Gastrocnemius medialis (tissue), 4 donors: ENCODE data around the gene LRRC23. TPM values are rescaled to one million over a fixed set of nuclear protein-coding genes. Genes with fewer than 3 reads are reported as not detected.

Source experiments
- ATAC-seq, 2 donors: fragments of 150-250 bp; one replicate each; pipeline ENCODE4 v1.9.1; 2016
- DNase-seq, 2 donors: peaks; one replicate each; pipeline ENCODE4 v3.0.0-alpha.2; 2019
- H3K27ac ChIP-seq, 4 donors: fragments of 200-600 bp; sonication (generic); 1 replicate in 1 of 4; 2 replicates in 3 of 4; pipeline ENCODE4 v1.5.1; 2016 to 2018; ENCODE audit warnings: mild to moderate bottlenecking in 2 of 4, moderate library complexity in 1 of 4
- H3K27me3 ChIP-seq, 3 donors: fragments of 200-600 bp; sonication (generic) in 2 of 3; 1 replicate in 1 of 3; 2 replicates in 2 of 3; pipeline versions ENCODE4 v1.5.1 to v1.6.0; 2016 to 2019; ENCODE audit warnings: mild to moderate bottlenecking in 1 of 3, moderate library complexity in 1 of 3
- H3K36me3 ChIP-seq, 2 donors: fragments of 200-600 bp; sonication (generic) in 1 of 2; one replicate each; pipeline ENCODE4 v1.5.1; 2017 to 2018
- H3K4me1 ChIP-seq, 2 donors: fragments of 200-600 bp; sonication (generic) in 1 of 2; one replicate each; pipeline ENCODE4 v1.5.1; 2016 to 2017; ENCODE audit warnings: mild to moderate bottlenecking in 2 of 2
- H3K4me3 ChIP-seq, 4 donors: fragments of 200-600 bp; sonication (generic) in 3 of 4; 1 replicate in 1 of 4; 2 replicates in 3 of 4; pipeline ENCODE4 v1.5.1; 2016 to 2019; ENCODE audit warnings: mild to moderate bottlenecking in 2 of 4
- H3K9me3 ChIP-seq, 3 donors: fragments of 200-600 bp; sonication (generic) in 2 of 3; 1 replicate in 1 of 3; 2 replicates in 2 of 3; pipeline ENCODE4 v1.5.1; 2016 to 2019
- CTCF ChIP-seq, 5 experiments: fragments of 450-650 bp in 3 of 5; fragments of 200-600 bp in 2 of 5; sonication (generic) in 2 of 5; IDR thresholded peaks in 4 of 5; conservative IDR thresholded peaks in 1 of 5; 1 replicate in 4 of 5; 2 replicates in 1 of 5; pipeline ENCODE4 v1.5.1; 2016 to 2019; ENCODE audit warnings: antibody characterized with exemption in 5 of 5, mild to moderate bottlenecking in 3 of 5, moderate library complexity in 3 of 5
- POLR2A ChIP-seq, 2 donors: fragments of 450-650 bp; IDR thresholded peaks; one replicate each; pipeline ENCODE4 v1.6.1; 2017; ENCODE audit warnings: antibody characterized with exemption in 2 of 2, mild to moderate bottlenecking in 2 of 2, moderate library complexity in 2 of 2
- in situ Hi-C, 4 donors: fragments of 200-750 bp; cut with MboI; loops; one replicate each; pipeline versions ENCODE4 v1.15.0 to v1.8.0; 2017; ENCODE audit warnings: low sequenced_read_pairs in 4 of 4
- intact Hi-C: fragments of 100-400 bp; cut with DNase I; formaldehyde crosslinking; loops from one replicate; pipeline ENCODE4 v1.15.1; 2023; ENCODE audit warnings: low total_unique reads
- total RNA-seq, 4 donors: library from RNA; depleted of rRNA; stranded (reverse); fragments of >200 nt; gene quantifications; one replicate each; pipeline versions ENCODE4 v1.1.0 to v1.2.3, GENCODE V29; 2016

LRRC23 gene
- total RNA-seq, 4 donors from 2014 or later, result 6.5 to 14.0 (median 11.0) TPM

- H3K4me3 ChIP-seq, result no peak overlapping the region
- no peaks in the 10 kb centered on the region for H3K27me3 ChIP-seq
- DNase-seq (no peak), ATAC-seq (no peak)
- TF ChIP-seq POLR2A (IDR thresholded peaks at IDR 0.05), result no peak
- TF ChIP-seq CTCF (IDR thresholded peaks at IDR 0.05 in 4 of 5, conservative IDR thresholded peaks at IDR 0.05 in 1 of 5), result no peak
- H3K4me1 ChIP-seq, result peaks cover 13 to 19% of the 10 kb centered on the region in 2 donors
- no peaks in the 10 kb centered on the region for H3K9me3 ChIP-seq
- H3K36me3 ChIP-seq, result no peaks in the 10 kb centered on the region
- intact Hi-C loops (no loop called here), in situ Hi-C loops (no loop called here)
- peak overlapping the region; percentile 43 to 70 (median 70) for H3K27ac ChIP-seq
Measured at GRCh38 chr12:6958609-6959057, 54.0 kb downstream of the LRRC23 start.

- peaks cover 13 to 19% of the 10 kb centered on the region in 2 donors for H3K4me1 ChIP-seq
Measured at GRCh38 chr12:6959058-6959804, 54.6 kb downstream of the LRRC23 start.

GRCh38 chr12:6959805-6960592 is 55.4 kb downstream of the LRRC23 start:
- Histone ChIP-seq H3K36me3 (peaks cover 0 to 2% of the 10 kb centered on the region in 2 donors), H3K4me1 (peaks cover 17 to 24% of the 10 kb centered on the region in 2 donors), H3K27ac (peak overlapping the region; percentile 43 to 81 (median 70)), H3K9me3 (no peaks in the 10 kb centered on the region), H3K27me3 (no peaks in the 10 kb centered on the region), H3K4me3 (no peak overlapping the region)
- intact Hi-C loops, result loop anchor here (5.0 kb wide), 2 partner anchors 88 to 147 kb away; partner anchors contain the start of genes C1RL and SPSB2
- ATAC-seq, result no peak
- in situ Hi-C loops, result no loop called here
- no peak for TF ChIP-seq POLR2A (IDR thresholded peaks at IDR 0.05)
- TF ChIP-seq CTCF (IDR thresholded peaks at IDR 0.05 in 4 of 5, conservative IDR thresholded peaks at IDR 0.05 in 1 of 5), result no peak
- peak in 1 of 2 donors; percentile 11 for DNase-seq

More at GRCh38 chr12:6959058-6959804, 54.6 kb downstream of the LRRC23 start:
- no peak for DNase-seq
- H3K4me3 ChIP-seq, result no peak overlapping the region
- H3K27ac ChIP-seq, result peak overlapping the region; percentile 43 to 70 (median 70)
- intact Hi-C loops, result no loop called here
- H3K9me3 ChIP-seq, result no peaks in the 10 kb centered on the region
- H3K27me3 ChIP-seq, result no peaks in the 10 kb centered on the region
- in situ Hi-C loops, result no loop called here
- ATAC-seq, result no peak
- no peaks in the 10 kb centered on the region for H3K36me3 ChIP-seq
- TF ChIP-seq POLR2A (IDR thresholded peaks at IDR 0.05) (no peak), CTCF (IDR thresholded peaks at IDR 0.05 in 4 of 5, conservative IDR thresholded peaks at IDR 0.05 in 1 of 5) (no peak)

- ATAC-seq, result peak; percentile 11 to 24
- H3K27me3 ChIP-seq, result no peaks in the 10 kb centered on the region
Measured at GRCh38 chr12:6960593-6961277, 56.1 kb downstream of the LRRC23 start.

More at GRCh38 chr12:6960593-6961277, 56.1 kb downstream of the LRRC23 start:
- intact Hi-C loops (loop anchor here (1.0 to 5.0 kb wide), 3 partner anchors 16 to 147 kb away; partner anchors contain the start of genes C12orf57, C1RL and SPSB2), in situ Hi-C loops (no loop called here)
- H3K36me3 ChIP-seq, result peaks cover 0 to 9% of the 10 kb centered on the region in 2 donors
- peak in 1 of 2 donors; percentile 29 for DNase-seq
- H3K4me1 ChIP-seq, result peaks cover 17 to 24% of the 10 kb centered on the region in 2 donors
- TF ChIP-seq CTCF (IDR thresholded peaks at IDR 0.05 in 4 of 5, conservative IDR thresholded peaks at IDR 0.05 in 1 of 5), result peak in 1 of 5 experiments; percentile 9
- TF ChIP-seq POLR2A (IDR thresholded peaks at IDR 0.05), result no peak
- H3K4me3 ChIP-seq, result peak overlapping the region; percentile 16 to 42 (median 24)
- H3K9me3 ChIP-seq, result no peaks in the 10 kb centered on the region
- peak overlapping the region; percentile 56 to 81 (median 76) for H3K27ac ChIP-seq
